GM19099 (cell line): ENCODE data around the gene PTPMT1.

ENCODE experiments used
- POLR2A ChIP-seq: IDR thresholded peaks from 3 replicates; pipeline ENCODE4 v1.6.1; 2011; ENCODE audit warnings: low read depth; ENCODE audit not compliant: insufficient read length; ENCODE audit errors: extremely low read depth

Gene PTPMT1

GRCh38 chr11:47617417-47617809 is 52.0 kb downstream of the PTPMT1 start:
- no peak for TF ChIP-seq POLR2A

DNA sequence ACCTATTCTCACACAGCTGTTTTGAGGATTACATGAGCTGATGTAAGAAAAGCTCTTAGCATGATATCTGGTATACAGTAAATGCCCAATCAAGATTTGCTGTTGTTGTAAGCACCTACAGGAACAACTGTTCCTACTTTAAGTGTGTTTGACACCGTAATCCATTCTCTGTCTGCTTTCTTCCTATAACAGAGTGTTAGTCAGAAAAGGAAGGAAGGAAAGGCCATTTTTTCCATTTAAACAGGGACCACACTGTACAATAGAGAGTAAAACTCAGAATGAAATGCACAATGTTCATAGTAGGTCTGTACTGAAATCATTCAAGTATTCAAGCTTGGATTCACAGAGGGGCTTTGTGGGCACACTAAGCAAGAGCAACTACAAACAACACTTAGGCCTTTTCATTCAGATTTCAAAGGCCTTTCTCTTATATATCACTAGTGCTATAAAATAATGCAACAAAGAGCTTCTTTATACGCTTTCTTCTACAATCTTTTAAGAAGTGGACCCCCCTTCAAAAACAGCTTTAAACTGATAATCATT is 55.5 kb downstream of the PTPMT1 start:
- no peak for TF ChIP-seq POLR2A
